ENCODE data around the gene ROCK2.
A peak's percentile ranks its signal among the peaks of the same experiment; 100 is the strongest.

Gene ROCK2

GRCh38 chr2:11344342-11344955 lies at the start of gene ROCK2:
Gene ROCK2 (minus strand): TSS chr2:11344636. CDS start chr2:11344136, 500 bp downstream.
- peak; percentile 93 for DNase-seq (ENCODE audit: low spot score)

DNA sequence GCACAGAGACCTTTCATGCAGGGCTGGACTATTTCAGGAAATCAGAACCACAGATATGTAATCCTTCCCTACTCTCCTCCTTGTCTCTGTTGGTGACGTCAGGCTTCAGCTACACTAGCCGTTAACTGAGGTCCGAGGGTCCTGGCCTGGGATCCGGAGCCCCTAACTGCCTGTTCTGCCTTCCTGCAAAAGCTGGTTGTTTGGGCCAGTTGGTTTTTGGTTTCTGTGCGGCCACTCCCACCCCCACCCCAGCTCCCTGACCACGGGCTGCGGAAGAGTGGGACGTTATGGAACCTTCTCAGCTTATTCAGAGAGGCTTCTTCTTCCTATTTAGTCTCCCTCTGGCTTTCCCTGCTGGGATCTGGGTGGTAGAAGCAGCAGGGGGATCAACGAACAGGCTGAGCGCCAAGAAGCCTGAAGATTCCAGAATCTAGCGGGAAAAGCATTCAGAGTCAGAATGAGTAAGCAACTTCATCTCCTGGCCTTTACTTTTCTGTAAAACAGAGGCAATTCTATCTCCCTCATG lies 49.3 kb upstream of the ROCK2 start:
- DNase-seq (ENCODE audit: low spot score) = no peak

- DNase-seq (ENCODE audit: low spot score) = no peak
Measured at GRCh38 chr2:11391942-11392266, 47.5 kb upstream of the ROCK2 start.

DNA sequence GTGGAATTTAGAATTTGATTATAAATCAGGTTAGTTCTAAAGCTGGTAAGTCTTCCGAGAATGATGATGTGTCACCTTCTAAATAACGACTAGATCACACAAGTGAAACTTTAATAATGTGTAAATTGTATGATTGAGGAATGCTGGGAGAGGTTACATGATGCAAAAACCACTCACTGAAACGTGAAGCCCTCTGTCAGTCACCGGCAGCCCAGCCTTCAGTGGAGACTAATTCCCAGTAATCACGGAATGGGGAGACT lies 45.9 kb upstream of the ROCK2 start:
- DNase-seq (ENCODE audit: low spot score) = no peak

DNA sequence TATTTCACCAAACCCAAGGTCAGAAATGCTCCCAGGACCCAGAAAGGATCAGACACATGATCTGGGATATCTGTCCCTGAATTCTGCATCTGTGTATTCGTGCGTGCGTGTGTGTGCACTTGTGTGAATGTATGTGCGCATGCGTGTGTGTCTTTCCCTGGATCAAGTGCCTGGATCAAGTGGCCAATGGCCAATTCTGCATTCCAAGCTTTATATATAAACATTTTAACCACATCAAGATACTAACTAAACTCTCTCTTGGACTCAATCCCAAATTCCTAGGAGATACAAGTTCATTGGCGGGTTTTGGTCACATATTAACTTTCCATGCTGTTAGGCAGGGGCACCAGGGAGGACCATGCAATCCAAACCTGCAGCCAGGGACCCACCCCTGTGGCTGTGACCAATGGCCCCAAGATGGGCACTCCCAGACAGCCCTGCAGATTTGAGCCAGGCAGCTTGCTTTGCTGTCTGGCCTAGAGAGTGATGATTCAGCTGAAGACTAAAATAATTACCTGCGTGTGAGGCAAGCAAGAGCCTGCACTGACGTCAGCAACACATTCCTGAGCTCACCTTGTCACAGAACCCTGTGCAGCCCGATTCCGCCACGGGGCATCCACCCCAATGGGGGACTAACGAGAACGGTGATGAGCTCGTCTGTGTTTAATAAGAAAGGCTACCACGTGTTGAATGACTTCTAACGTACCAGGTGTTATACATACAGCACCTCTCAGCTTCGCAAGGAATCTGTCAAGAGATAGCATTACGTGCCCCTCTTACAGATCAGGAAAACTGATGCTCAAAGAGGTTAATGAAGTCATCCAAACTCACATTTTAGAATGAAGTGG lies 45.3 kb upstream of the ROCK2 start:
- DNase-seq (ENCODE audit: low spot score) = no peak

- no peak for DNase-seq (ENCODE audit: low spot score)
Measured at GRCh38 chr2:11389052-11389420, 44.6 kb upstream of the ROCK2 start.

DNA sequence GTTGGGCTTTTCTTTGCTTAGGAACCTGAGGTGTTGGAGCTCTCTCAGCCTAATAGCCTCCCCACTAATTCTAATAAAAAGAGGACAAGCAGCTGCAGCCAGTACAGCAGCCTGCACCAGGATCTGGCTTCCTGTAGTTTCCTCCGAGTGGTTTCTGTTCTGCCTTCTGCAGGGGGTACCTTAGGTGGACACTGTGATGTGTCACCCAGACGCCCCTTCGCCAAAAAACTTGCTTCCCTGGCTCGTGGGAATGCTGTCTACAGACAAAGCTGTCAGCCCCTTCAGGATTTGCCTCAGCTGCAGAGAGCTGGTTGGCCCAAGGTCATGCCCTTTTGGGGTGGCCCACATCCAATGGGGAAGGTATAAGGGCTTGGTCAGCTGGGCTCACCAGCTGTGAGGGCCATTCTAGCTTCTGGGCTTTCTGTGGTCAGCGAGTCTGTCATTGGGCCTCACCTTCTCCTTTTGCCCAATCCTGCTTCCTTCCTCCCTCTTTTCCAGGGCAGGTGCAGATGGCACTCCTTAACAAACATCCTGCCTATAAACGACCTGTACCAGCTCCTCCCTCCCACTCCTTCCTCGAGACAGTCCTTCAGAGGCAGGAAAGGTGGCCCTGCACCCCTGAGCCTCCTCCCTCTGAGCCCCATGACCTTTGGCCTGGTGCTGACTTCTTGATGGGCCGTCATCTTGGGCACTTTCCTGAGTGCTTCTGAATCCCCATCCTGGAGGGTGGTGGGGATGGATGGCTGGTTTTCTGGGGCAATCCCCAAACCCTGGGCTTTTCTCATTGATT lies 44.0 kb upstream of the ROCK2 start:
- no peak for DNase-seq (ENCODE audit: low spot score)

DNA sequence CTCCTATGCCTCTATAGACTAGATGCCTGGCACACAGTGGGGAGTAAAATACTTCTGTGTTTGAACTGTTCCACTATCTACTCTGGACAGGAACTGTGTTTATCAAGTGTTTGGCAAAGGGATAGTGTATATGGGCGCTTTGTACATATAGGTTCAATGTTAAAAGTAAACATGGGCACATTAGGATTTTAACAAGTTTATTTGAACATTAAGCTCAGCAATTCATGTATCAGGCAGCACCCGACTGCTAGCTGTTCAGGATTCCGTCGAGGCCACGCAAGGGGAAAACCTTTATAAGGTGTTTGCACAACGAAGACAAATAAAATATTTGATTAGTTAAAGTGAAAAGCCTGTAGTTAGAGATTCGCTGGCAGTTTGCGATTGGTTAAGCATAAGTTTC lies 43.4 kb upstream of the ROCK2 start:
- no peak for DNase-seq (ENCODE audit: low spot score)

GRCh38 chr2:11387100-11387390 lies 42.6 kb upstream of the ROCK2 start:
- no peak for DNase-seq (ENCODE audit: low spot score)

DNA sequence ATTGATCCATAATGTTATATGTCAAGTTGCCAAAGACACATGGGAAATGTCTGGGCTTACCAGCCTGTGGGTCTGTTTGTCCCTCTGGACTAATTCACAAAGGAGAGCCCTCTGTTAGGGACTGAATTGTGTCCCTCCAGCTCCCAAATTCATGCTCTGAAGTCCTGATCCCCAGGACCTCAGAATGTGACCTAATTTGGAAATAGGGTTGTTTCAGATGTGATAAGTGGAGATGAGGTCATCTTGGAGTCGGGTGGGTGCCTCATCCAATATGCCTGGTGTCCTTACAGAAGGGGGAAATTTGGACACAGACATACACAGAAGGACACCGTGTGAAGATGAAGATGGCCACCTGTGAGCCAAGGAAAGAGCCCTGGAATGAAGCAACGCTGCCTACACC lies 41.4 kb upstream of the ROCK2 start:
- DNase-seq (ENCODE audit: low spot score) = no peak

GRCh38 chr2:11385216-11385615 lies 40.8 kb upstream of the ROCK2 start:
- DNase-seq (ENCODE audit: low spot score) = no peak

- DNase-seq (ENCODE audit: low spot score) = no peak
Measured at GRCh38 chr2:11379558-11379957, 35.1 kb upstream of the ROCK2 start.

GRCh38 chr2:11377928-11378545 lies 33.6 kb upstream of the ROCK2 start:
- DNase-seq (ENCODE audit: low spot score) = no peak

DNA sequence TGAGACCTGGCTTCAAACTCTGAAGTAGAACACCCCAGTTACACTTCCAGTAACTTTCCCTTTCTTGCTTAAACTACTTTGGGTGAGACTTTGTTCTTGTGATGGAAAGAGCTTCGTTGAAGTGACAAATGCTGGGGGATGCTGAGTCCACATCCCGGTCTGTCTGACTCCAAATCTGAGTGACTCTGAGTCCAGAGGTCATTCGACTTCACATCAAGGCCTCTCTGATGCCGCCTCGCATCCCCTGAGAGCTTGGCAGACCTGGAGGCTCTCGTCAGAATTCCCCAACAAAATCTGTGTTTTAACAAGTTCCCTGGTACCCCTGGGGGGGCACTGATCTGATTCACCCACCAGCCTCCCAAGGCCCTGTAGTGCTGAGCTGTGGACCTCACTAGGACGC lies 31.6 kb upstream of the ROCK2 start:
- DNase-seq (ENCODE audit: low spot score) = no peak

- no peak for DNase-seq (ENCODE audit: low spot score)
Measured at GRCh38 chr2:11375689-11376027, 31.2 kb upstream of the ROCK2 start.

DNA sequence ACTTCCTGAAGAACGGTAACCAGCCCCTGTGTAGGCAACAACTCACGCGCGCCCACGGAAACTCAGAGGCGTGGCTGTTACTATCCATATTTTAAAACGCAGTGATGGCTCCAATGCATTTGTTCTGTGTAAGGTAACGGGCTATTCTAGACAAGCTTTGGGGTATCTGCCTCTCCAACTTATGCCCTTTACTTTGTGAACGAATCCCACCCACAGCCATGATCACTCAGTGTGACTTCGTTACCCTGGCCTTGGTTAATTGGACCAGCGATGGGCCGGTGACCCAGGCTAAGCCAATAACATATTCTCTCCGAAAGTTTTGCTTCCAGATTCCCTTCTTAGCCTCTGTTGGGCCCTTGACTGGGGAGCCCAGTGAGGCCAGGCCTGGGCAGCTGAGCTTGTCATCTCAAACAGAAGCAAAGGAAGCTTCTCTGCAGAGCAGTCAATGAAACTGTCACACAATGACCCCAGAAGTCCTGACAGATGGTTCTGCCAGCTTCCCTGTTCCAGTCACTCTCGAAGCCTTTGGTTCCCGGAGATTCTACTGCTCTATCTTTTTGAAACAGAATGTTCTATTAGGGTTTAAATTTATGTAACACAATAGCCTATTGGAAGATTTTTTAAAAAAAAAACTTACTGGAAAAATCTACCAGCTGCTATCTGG lies 30.7 kb upstream of the ROCK2 start:
- no peak for DNase-seq (ENCODE audit: low spot score)

GRCh38 chr2:11373096-11373495 lies 28.7 kb upstream of the ROCK2 start:
- DNase-seq (ENCODE audit: low spot score) = no peak

GRCh38 chr2:11371092-11371937 lies 26.9 kb upstream of the ROCK2 start:
- DNase-seq (ENCODE audit: low spot score) = no peak

GRCh38 chr2:11370377-11371091 lies 26.1 kb upstream of the ROCK2 start:
- DNase-seq (ENCODE audit: low spot score) = no peak

GRCh38 chr2:11368059-11368572 lies 23.7 kb upstream of the ROCK2 start:
- no peak for DNase-seq (ENCODE audit: low spot score)
